Activated B cell treated with CpG ODN at 0.5 μM for 24 hours (primary cell): ENCODE data around the gene DTNA. TPM values are rescaled to one million over a fixed set of nuclear protein-coding genes. Genes with fewer than 3 reads are reported as not detected.

Source experiments
- ATAC-seq: fragments of 200-7000 bp; cut with Tn5 transposase; one replicate; pipeline ENCODE4 v1.10.0; 2021; ENCODE audit warnings: low read depth, mild to moderate bottlenecking, moderate library complexity
- CTCF ChIA-PET: fragments of 350-600 bp; sonication (Branson Sonifier 250); formaldehyde crosslinking; loops from one replicate; lab custom pipeline; 2021; ENCODE audit warnings: antibody characterized with exemption; lab: Charles Lee
- POLR2A ChIA-PET: fragments of 350-600 bp; sonication (Branson Sonifier 250); formaldehyde crosslinking; loops from one replicate; lab custom pipeline; 2021; ENCODE audit warnings: antibody characterized with exemption; lab: Charles Lee
- DNase-seq: peaks from one replicate; pipeline ENCODE4 v3.0.0; 2022
- H3K27ac Mint-ChIP-seq: one replicate; pipeline ENCODE4 v1.8.0; 2020; ENCODE audit warnings: mixed read lengths
- H3K27me3 Mint-ChIP-seq: one replicate; pipeline ENCODE4 v1.8.0; 2021; ENCODE audit warnings: mixed read lengths
- H3K36me3 Mint-ChIP-seq: one replicate; pipeline ENCODE4 v1.8.0; 2021; ENCODE audit warnings: low read depth, mixed read lengths
- H3K4me1 Mint-ChIP-seq: one replicate; pipeline ENCODE4 v1.8.0; 2021; ENCODE audit warnings: mixed read lengths
- H3K4me3 Mint-ChIP-seq: one replicate; pipeline ENCODE4 v1.8.0; 2020; ENCODE audit warnings: mild to moderate bottlenecking, mixed read lengths
- H3K9me3 Mint-ChIP-seq: one replicate; pipeline ENCODE4 v1.8.0; 2020; ENCODE audit warnings: mixed read lengths
- CTCF ChIP-seq: fragments of 200-600 bp; IDR thresholded peaks from one replicate; pipeline ENCODE4 v1.8.0; 2022; ENCODE audit warnings: antibody characterized with exemption, mild to moderate bottlenecking
- intact Hi-C: fragments of 100-400 bp; cut with micrococcal nuclease; formaldehyde crosslinking; loops from one replicate; pipeline ENCODE4 v1.15.1; 2024
- total RNA-seq: library from RNA; stranded (reverse); gene quantifications from 2 replicates; pipeline ENCODE4 v1.2.3, GENCODE V29; 2022

Gene DTNA
- total RNA-seq, 1 donor from 2014 or later: not detected

DNA sequence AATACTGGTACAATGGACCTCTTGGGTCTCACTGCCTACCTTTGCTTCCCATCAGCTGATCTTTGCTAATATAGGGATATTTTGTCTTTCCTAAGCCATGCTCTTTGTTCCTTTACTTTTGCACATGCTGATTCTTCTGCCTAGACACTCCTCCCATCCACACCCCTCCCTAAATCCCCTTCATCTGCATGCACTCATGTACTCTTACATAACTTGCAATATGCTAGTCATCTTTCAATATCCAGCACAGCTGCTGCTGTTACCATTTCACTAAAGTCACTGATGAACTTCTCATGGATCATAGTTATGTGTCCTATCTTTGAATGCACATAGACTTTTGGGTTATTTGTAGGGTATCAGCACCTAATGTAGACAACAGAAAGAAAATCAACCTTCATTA lies 18.5 kb upstream of the DTNA start:
- ChIA-PET POLR2A (no interaction called here), CTCF (no interaction called here)
- peaks cover 6% of the 10 kb centered on the region for H3K27me3 Mint-ChIP-seq
- ATAC-seq (no peak), DNase-seq (no peak)
- H3K4me1 Mint-ChIP-seq: no peaks in the 10 kb centered on the region
- H3K9me3 Mint-ChIP-seq: no peaks in the 10 kb centered on the region
- no peak for TF ChIP-seq CTCF
- H3K27ac Mint-ChIP-seq: no peak overlapping the region
- intact Hi-C loops: no loop called here
- H3K4me3 Mint-ChIP-seq: no peak overlapping the region
- H3K36me3 Mint-ChIP-seq: no peaks in the 10 kb centered on the region

- no peak for ATAC-seq
- intact Hi-C loops: no loop called here
- POLR2A ChIA-PET: no interaction called here
- H3K4me1 Mint-ChIP-seq: no peaks in the 10 kb centered on the region
- H3K27me3 Mint-ChIP-seq: peaks cover 6% of the 10 kb centered on the region
- CTCF ChIA-PET: interaction anchor here (0.6 kb wide), 1 partner anchor 33 kb away, joined by 3 read pairs; no protein-coding TSS in a partner anchor
- DNase-seq: no peak
- no peak overlapping the region for H3K4me3 Mint-ChIP-seq
- no peaks in the 10 kb centered on the region for H3K9me3 Mint-ChIP-seq
- no peaks in the 10 kb centered on the region for H3K36me3 Mint-ChIP-seq
- TF ChIP-seq CTCF: no peak
- no peak overlapping the region for H3K27ac Mint-ChIP-seq
Measured at GRCh38 chr18:34694591-34695165, 15.4 kb upstream of the DTNA start.

DNA sequence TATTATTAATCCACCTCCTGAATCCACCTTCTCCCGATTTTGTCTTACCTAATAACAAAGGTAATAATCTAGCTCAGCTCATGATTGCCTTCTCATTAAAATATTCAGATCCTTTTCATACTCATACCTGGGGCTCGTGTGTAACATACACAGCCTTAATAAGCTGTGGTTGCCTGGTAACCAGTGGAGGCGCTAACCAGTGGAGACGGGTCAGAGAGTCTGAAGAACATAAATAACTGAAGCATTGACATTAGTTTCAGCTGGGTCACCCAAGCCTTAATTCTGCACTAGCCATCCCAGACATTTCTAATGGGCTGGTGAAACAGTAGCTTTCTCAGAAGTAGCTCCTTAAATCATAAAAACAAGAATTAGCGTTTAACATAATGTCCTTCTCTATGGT lies 14.8 kb upstream of the DTNA start:
- no peaks in the 10 kb centered on the region for H3K36me3 Mint-ChIP-seq
- H3K9me3 Mint-ChIP-seq: no peaks in the 10 kb centered on the region
- ChIA-PET CTCF (no interaction called here), POLR2A (no interaction called here)
- no peak for TF ChIP-seq CTCF
- no peak overlapping the region for H3K4me3 Mint-ChIP-seq
- H3K4me1 Mint-ChIP-seq: no peaks in the 10 kb centered on the region
- intact Hi-C loops: no loop called here
- peaks cover 6% of the 10 kb centered on the region for H3K27me3 Mint-ChIP-seq
- DNase-seq (no peak), ATAC-seq (no peak)
- H3K27ac Mint-ChIP-seq: no peak overlapping the region

- CTCF ChIA-PET: no interaction called here
- H3K27ac Mint-ChIP-seq: no peak overlapping the region
- intact Hi-C loops: no loop called here
- no peak overlapping the region for H3K4me3 Mint-ChIP-seq
- peaks cover 6% of the 10 kb centered on the region for H3K27me3 Mint-ChIP-seq
- ATAC-seq: no peak
- DNase-seq: no peak
- no peaks in the 10 kb centered on the region for H3K36me3 Mint-ChIP-seq
- POLR2A ChIA-PET: no interaction called here
- no peaks in the 10 kb centered on the region for H3K9me3 Mint-ChIP-seq
- no peaks in the 10 kb centered on the region for H3K4me1 Mint-ChIP-seq
- no peak for TF ChIP-seq CTCF
Measured at GRCh38 chr18:34696671-34697070, 13.4 kb upstream of the DTNA start.

DNA sequence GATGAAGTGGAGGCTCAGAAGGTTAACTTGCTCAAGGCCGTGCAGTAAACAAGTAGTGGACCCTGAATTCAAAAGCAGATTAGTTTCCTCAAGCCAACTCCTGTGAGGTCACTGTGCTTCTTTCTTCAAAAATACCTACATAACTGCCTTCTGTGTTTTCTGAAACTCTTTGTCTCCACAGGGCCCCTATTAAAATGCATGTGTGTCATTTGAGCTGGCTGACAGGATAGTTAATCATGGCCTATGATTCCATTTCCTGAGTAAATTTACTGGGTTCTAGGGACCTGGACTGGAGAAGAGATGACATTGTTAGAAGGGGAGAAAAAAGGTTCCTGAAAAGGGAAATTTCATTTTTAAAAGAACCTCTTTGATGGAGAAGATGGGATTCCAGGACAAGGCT lies 12.9 kb upstream of the DTNA start:
- POLR2A ChIA-PET: no interaction called here
- ATAC-seq (no peak), DNase-seq (no peak)
- Mint-ChIP-seq H3K9me3 (no peaks in the 10 kb centered on the region), H3K36me3 (no peaks in the 10 kb centered on the region), H3K4me1 (no peaks in the 10 kb centered on the region), H3K27me3 (peaks cover 6% of the 10 kb centered on the region), H3K27ac (no peak overlapping the region), H3K4me3 (no peak overlapping the region)
- CTCF ChIA-PET: no interaction called here
- intact Hi-C loops: no loop called here
- TF ChIP-seq CTCF: no peak
